Stimulated activated CD4-positive, alpha-beta T cell treated with anti-CD3 and anti-CD28 coated beads, Interleukin-4, amount 100 ng/mL, for 24 hours (primary cell): ENCODE measurements around the gene P2RX3.
"Not testable (repeated sequence)": the region's sequence is repeated elsewhere in the genome, so short reads cannot be mapped to it uniquely, and the experiment has no call there.

Experiments used
- DNase-seq: peaks from one replicate; pipeline ENCODE4 v3.0.0-alpha.2; 2020

P2RX3 gene

DNA sequence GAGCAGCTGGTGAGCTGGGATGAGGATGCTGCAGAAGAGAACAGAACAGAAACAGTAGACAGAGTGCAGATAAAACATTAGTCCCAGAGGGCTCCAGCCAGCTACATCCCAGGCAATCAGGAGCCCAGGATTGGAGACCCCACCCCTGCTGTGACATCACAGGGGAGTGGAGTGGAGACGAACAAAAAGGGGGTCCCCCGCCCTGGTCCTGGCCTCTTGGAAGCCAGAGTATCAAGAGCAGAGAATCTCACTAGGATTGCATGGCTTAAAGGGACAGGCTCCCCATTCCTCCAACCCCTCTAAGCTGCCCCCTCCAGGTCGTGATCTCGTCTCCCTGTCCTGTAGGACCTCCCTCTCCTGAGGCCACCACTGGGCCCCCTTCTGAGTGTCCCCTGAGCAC is at the start of gene P2RX3:
P2RX3 (plus strand) TSS at position 211 of the 400 bp plus-strand sequence. CDS start 199 bp downstream, outside the sequence.
- DNase-seq: no peak

DNA sequence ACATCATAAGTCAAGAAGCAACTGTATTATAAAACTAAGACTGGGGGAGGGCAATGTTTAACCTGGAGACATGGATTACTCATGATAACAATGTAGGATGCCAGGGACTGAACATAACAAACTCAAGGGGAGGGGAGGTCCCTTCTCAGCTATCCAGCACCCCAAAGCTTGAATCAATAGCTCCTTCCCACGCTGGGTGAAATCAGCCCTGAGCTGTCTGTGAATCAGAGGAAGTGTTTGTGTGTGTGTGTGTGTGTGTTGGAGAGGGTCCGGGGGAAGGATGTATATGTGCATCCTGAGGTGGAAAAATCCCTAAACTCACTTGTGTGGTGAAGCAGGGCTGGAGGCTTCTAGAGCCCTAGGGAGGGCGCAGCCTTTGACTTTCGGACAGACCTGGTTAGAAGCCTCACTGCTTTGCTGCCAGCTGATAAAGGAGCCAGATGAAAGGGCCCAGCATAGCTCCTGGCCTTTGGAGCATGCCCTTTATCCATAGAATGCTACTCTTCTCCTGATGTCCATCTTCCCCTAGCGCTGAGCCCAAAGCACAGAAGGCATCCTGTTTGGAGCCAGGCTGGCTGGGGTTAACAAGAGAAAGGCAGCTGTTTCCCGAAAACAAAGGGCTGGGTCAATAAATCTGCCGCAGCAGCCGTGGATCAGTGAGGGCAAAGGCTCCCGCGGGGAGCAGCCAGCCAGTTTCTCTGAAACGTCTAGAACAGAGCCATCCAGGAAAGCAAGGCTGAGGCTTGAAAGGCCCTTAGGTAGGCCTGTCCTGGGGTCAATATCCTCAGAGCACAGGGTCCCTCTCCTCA is 49.2 kb upstream of the P2RX3 start:
- no peak for DNase-seq

GRCh38 chr11:57290288-57290687 is 47.9 kb upstream of the P2RX3 start:
- DNase-seq: no peak

DNA sequence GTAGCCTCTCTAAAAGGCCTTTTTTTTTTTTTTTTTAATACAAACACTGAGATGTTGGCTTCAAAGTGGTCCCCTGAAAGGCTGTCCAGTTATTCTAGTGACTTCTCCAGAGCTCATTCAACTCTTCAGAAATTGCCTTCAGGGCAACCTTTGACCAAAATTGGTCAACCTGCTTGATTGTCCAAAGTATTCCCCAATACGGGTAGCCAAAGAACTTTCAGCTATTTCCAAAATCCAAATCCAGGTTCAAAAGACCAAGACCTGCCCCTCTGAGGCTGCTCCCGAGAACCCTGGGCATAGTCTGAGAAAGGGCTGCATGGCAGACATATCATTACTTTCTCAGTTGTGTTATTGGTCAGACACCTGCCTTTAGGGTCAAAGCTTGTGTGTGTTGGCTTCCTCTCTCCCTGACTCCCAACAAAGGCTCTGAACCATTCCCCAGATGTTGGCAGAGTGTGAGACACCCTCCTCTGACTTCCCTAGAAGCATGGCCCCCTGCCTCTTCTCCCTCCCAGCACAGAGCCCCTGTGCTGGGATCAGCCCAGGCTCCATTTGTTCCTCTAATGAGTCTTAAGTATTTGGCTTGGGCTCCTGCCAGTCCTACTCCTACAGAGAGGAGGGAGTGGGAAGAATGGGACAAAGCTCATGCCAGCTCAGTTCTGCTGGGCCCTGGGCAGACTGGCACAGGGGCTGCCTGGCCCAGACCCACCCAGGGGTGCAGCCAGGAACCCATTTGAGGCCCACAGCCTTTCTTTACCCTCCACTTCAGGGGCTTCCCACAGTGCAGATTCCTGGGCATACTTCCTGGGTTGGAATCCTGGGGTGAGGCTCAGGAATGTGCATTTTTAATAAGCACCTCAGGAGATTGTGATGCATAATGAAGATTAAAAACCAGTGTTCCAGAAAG is 43.7 kb upstream of the P2RX3 start:
- no peak for DNase-seq

GRCh38 chr11:57296205-57296604 is 41.9 kb upstream of the P2RX3 start:
- DNase-seq: not testable (repeated sequence)

GRCh38 chr11:57297221-57297620 is 40.9 kb upstream of the P2RX3 start:
- DNase-seq: no peak

DNA sequence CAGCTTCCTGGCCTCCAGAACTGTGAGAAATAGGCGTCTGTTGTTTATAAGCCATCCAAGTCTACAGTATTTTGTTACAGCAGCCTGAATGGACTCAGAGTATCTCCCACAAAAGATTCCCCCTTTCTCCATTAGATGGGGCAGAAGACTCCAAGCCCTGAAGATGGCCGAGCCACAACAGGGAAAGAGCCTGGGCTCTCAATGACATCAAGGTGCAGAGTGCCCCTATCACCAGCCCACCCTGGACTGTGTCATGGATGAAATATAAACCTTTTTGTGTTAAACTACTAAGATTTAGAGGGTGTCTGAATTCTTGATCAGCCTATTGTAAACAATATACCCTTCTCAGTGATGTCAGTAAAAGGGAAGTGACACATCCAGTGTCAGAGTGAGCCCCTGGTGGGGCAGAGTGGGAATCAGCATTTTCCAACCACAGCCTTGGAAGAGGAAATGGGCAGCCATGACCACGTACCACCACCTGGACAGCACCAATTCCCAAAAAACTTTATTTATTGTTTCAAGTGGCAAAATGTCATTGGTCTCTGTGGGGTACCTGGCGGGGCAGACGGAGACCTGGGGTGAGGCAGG is 38.9 kb upstream of the P2RX3 start:
- DNase-seq: no peak

DNA sequence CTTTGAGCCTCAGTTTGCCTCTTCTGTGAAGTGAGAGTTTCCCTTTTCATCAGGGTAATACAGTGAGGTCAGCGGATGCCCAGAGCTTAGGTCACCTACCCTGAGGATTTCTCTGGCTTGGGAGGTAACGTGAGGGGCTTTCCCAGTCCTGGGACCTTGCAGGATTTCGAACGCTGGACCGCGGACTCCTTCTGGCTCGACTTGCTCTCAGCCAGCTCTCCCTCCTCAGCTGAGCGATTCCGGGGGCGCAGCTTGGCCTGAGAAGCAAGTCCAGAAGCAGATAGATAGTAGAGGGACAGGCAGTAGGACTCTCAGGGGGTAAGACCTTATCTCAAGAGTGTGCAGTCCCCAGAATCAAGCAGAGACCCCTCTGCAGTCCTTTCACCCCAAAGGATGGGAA is 37.4 kb upstream of the P2RX3 start:
- DNase-seq: no peak

DNA sequence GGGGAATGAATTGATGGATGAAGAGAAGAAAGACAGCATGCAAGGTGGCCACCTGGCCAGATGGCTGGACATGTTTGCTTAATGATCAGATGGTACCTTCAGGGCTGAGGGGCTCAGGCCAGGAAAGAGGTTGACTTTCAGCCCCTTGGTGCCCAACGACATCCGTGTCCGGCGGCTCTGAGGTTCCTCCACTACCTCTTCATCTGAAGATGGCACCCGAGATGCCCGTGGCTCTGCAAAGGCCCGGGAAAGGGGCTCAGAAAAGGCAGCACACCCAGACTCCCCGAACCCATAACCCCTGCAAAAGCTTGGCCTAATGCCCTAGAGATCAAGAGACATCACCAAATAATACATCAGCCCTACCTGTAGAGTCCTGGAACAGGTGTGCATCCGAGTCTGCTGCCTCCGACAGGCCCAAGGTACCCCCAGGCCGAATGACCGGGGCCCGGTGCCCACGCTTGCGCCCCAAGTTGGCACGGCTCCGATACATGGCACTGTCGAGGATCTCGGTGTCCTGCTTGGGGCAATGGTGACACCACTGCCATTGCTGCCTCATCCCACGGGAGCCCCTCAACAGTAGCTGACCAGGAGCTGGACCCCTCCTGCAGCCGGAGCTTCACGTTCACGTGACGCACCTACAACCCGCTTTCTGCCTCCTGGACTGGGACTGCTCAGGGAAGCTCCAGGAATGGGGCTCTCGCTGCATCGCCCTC is 36.3 kb upstream of the P2RX3 start:
- no peak for DNase-seq

DNA sequence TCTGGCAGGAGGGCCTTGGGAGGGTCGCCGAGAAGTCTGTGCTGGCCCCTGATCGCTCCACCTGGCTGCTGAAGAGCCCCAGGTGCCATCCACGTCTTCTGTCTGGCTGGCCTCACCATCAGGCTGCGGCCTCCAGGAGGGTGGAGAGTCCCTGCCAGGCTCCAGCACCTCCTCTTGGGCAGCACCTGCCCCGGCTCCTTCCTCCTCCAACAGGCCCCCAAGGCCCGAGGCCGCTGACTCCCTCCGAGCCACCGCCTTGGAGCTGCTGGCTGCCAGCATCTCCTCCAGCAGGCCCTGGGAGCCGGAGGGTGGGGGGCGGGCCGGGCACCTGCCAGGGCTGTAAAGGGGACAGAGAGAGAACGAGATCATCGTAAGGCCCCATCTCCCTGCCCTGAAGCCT is 35.7 kb upstream of the P2RX3 start:
- DNase-seq: no peak

DNA sequence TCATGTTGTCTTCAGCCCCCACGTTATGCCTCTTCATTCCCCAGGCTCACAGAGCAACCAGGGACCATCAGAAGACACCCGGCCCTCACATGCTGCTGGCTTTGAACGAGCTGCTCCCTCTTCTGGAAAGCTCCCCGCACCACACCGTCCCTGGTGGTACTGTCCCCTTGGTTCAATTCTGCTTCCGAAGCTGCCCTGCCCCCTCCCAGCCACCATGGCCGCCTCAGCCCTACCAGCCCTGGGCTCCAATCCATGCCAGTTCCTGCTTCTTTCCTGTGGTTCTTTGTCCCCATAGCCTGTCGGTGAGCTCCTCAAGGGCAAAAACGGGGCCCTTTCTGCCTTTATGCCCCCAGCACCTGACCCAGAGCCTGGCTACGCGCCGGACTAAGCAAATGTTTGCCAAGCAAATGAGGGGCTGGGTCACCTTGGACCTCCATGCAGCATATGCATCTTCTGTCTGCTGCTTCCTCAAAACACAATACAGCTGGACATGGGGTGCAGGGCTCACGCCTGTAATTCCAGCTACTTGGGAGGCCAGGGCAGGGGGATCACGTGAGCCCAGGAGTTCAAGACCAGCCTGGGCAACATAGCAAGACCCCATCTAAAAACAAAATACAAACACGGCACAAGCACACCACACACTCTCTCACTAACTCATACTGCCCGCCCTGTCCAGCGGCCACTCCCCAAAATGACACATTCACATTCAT is 34.7 kb upstream of the P2RX3 start:
- DNase-seq: no peak

DNA sequence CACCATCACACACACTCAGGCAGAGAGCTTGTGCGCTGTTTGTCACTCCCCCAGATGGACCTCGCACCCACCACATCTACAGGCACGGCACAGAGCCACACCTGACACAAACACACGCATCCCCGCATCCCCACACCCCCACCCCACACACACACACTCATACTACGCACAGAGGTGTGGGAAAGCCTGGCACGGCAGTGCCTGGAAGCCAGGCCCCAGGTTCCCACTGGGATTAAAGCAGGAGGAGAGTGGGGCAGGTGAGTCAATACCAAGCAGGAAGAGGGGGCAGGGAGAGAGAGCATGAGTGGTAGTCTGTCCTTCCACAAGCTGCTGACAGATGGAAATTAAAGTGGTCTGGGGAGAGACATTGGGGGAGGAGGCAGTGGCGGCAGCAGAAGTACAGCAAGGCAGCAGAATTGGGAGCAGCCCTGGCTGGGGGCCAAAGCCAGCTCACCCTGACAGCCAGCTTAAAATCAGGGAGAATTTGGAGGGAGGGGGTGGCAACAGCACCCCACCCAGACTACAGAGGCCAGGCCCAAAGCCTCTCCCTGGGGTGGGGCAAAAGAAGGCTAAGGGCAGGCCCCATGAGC is 34.1 kb upstream of the P2RX3 start:
- DNase-seq: no peak

- no peak for DNase-seq
Observed at GRCh38 chr11:57305523-57305922, 32.6 kb upstream of the P2RX3 start.

- no peak for DNase-seq
Observed at GRCh38 chr11:57306161-57306876, 31.8 kb upstream of the P2RX3 start.

DNA sequence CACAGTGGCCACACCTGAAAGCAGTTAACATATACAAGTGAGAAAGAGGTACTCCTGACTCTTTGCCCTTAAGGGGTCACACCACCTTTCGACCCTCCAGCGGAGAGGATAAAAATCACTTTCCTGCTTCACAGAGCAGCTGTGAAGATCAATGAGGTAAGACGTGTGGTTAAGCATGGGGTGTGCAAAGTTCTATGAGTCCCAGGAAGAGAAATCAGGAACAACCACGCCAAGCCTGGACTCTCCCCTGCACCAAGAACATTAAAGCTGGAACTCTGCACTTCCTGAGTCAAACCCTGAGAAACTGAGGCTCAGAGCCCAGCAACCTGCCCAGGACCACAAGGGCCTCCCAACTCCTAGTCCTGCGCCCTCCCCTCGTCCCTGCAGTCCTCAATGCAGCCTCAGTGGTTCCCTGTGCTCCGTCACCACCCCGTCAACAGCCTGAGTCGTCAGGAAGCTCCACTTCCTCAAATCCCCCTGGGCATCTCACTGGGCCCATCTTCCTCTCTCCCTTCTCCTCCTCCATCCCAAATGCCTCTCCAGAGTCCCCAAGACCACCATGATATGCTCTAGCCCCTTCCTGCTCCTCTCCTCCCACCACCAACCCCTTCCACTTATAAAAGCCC is 31.1 kb upstream of the P2RX3 start:
- DNase-seq: no peak

GRCh38 chr11:57307666-57308270 is 30.4 kb upstream of the P2RX3 start:
- DNase-seq: no peak

DNA sequence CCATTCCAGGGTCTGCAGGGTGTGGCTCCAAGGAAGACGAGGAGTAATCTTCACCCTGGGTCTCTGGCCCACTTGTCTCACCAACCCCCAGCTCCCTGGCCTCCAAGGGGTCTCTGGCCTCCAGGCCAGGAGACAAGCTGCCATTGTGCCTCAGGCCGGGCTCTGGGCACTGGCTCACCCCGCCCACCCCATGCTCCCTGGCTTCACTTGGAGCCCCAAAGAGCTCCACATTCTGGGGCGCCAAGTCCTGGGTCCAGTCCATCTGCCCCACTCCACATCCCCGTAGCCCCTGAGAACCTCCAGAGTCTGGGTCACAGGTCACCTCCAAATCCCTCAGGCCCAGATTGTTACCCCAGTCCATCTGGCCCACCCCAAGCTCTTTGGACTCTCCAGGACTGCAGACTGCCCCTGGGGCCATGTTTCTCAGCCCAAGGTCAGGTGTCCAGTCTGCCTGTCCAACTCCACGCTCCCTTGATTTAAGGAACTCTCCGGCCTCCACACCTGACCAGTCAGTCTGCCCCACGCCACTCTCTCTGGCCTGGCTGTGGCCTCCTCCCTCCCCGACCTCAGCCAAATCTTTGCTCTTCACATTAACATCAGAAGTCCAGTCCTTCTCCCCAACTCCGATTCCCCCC is 29.6 kb upstream of the P2RX3 start:
- no peak for DNase-seq

- DNase-seq: no peak
Observed at GRCh38 chr11:57309106-57310059, 28.8 kb upstream of the P2RX3 start.

DNA sequence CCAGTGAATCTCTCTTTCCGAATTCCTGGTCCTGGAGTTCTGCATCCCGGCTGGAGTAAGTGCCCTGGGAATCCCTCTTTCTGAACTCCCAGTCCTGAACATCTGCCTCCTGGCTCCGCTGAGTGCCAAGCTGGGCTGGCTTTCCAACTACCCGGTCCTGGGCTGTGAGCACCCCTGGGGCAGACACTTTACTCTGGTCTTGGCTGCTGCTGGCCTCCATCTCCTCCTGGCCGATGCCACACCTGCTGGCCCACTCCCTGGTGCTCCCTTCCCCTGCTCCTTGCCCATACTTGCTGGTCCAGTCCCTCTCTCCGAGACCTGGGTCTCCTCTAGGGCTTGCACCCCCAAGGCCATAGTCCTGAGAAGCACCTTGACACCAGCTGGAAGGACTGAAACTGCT is 28.1 kb upstream of the P2RX3 start:
- DNase-seq: no peak
